Amygdala (tissue), 56 donors: ENCODE measurements around the gene LGALS13.
"Not testable (repeated sequence)": the region's sequence is repeated elsewhere in the genome, so short reads cannot be mapped to it uniquely, and the experiment has no call there.

Source experiments
- DNase-seq, 56 donors: peaks; one replicate each; lab custom pipeline; 2025; lab: John Stamatoyannopoulos, UW

LGALS13 gene

DNA sequence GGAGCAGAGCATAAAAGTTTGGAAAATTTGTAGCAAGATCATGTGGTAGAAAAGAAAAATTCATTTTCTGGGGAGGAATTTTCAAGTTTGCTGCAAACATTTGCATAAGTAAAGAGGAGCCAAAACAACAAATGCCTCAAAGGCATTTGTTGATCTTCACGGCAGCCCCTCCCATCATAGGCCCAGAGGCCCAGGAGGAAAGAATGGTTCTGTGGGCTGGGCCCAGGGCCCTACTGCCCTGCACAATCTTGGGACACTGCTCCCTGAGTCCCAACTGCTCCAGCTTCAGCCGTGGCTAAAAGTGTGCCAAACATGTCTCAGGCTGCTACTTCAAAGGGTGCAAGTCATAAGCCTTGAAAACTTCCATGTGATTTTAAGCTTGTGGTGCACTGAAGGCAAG, 11.3 kb downstream of the LGALS13 start:
- DNase-seq, result no peak

DNA sequence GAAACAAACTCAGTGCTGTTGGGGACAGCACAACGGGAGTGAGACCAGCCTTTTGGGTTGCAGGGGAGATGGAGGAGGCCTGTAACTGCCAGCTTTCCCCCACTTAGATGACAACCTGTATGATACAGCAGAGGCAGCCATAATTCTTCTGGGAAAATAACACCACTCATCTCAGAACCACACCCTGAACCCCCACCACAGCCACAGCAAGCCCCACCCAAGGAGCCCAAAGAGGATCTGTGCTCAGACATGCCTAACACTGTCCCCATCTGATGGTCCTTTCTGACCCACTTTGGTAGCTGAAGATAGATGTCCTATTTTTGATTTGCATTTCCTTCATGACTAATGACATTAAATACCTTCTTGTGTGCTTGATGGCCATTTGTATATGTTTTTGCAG, 15.4 kb downstream of the LGALS13 start:
- DNase-seq, result no peak

DNA sequence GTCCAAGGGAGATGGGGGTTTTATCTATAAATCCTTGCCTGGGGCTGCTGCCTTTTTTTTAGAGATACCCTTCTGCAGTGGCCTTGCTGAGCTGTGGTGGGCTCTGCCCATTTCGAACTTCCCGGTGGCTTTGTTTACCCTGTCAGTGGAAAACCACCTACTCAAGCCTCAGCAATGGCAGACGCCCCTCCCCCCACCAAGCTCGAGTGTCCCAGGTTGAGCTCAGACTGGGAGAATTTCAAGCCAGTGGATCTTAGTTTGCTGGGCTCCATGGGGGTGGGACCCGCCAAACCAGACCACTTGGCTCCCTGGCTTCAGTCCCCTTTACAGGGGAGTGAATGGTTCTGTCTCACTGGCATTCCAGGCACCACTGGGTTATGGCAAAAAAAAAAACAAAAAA, 21.6 kb downstream of the LGALS13 start:
- DNase-seq, result no peak

DNA sequence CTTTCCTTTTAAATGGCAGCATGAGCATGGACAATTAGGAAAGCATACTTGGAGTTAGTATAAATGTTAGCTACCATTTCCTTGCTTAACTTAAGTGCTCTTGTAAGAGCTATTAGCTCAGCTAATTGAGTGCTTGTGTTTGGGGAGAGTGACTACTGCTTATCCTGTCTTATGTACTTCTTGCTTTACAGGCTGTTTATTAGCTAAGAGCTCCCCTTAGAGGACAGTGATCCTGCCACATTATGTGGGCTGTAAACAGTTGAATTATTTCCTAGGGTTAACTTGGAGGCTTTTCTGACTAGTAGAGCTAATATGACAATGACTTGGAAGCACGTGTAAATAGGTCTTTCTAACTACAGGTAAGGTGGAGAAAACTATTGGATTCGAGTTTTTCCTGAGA, 25.3 kb downstream of the LGALS13 start:
- DNase-seq, result not testable (repeated sequence)

DNA sequence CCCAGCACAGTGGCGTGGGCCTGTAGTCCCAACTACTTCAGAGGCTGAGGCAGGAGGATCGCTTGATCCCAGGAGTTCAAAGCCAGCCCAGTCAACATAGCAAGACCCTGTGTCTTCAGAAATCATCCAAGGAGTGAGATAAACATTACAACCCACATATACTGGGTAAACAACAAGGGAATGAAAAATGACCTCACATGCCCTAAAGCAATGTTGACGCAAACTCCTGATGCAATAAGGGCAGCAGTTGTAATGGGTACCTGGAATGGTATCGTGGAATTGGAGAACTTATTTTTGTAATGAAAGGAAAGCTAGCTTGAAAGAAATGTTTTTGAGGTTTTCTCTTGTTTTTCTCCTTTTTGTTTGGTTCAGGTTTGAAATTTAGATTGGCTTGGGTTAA, 28.9 kb downstream of the LGALS13 start:
- DNase-seq, result no peak

DNA sequence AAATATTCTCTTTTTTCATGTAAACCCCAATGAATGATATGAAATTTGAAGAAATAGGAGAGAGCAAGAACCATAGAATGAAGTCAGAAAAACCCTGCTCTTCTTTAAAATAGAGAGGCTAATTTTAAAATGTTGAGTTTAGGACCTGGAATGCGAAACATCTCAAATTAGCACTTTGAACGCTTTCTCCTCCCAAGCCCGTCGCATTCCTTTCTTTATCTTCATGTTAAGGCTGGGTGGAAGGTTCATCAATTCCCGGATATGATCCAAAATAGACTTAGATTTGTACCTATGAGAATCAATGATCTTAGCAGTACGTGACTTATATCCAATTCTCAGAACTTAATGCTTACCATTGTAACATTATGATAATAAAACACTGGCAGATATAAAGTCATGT, 29.3 kb downstream of the LGALS13 start:
- no peak for DNase-seq

DNA sequence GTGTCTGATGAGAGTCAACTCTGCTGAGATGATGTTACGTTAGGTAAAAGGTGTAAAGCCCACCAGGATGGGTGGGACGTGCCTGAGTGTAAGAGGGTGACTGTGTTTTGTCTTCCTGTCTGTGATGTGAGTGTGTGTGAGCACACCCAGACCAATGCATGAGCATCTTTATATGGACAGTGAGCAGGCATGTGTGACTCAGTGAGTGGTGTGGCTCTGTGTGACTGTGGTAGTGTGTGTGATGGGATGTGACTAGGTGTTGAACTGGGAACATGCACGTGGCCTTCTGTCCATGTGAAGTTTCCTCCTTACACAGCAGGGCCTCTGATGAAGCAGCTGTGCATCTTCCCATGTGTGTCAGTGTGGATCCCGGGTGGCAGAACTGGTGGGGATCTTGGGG, 35.6 kb downstream of the LGALS13 start:
- DNase-seq, result no peak

DNA sequence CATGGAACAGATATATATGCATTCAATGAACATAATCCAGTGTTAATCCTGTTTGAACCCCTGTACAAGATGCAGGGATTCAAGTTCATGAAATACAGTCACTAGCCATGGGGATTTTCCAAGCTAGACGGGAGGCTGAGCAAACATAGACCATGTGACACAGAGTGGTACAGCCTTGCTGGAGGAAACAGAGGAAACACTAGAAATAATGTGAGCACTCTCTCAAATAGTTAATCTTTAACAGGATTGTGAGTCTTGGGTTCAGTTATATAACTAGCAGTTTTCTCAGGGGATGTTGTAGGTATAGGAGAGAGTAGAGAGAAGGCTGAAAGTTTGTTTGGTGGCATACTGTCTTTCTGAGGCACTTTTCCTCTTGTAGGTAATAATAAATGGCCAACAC, 39.4 kb downstream of the LGALS13 start:
- no peak for DNase-seq

DNA sequence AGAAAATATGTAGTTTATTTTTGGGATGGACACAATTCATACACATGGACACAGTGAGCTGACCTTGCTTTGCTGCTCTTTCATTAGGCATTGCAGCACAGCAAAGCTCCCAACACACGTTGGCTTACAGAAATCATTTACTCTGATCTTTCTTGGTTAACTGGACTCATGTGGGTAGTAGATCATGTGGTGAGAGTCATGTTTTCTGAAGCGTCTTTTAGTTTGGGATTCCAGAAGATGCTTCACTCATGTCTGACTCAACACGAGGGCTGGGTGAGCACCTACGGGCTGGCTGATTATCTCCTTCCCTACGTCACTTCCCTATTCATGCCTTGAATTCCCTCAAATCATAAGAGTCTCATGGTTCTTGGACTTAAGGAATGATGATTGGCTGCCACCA, 41.3 kb downstream of the LGALS13 start:
- DNase-seq, result no peak

DNA sequence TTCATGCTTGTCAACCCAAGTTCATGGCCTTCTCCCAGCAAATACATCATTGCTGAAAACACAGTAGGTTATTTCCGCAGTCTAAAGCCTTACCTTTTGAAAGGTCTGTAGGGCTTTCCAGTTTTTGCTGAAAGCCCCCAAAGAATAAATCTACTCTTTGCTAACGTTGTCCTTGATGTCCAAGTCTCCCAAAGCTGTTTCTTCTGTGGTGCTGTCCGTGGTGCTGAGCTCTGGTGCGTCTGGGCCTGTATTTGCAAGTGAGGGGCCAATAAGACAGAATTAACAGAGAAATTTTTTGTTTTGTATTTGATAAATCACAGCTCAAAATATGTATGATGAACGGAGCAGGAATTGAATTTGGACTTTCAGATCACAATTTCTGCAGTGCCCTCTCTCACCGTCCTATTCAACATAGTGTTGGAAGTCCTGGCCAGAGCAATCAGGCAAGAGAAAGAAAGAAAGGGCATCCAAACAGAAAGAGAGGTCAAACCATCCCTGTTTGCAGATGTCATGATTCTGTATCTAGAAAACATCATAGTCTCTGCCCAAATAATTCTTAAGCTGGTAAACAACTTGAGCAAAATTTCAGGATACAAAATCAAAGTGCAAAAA, 43.6 kb downstream of the LGALS13 start:
- no peak for DNase-seq

DNA sequence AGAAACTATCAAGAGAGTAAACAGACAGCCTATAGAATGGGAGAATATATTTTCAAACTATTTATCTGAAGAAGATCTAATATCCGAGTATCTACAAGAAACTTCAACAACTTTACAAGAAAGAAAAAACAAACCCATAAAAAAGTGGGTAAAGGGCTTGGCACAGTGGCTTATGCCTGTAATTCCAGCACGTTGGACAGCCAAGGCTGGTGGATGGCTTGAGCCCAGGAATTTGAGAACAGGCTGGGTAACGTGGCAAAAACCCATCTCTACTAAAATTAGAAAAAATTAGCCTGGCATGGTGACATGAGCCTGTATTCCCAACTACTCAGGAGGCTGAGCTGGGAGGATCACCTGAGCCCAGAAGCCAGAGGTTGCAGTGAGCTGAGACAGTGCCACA, 45.6 kb downstream of the LGALS13 start:
- DNase-seq, result no peak

DNA sequence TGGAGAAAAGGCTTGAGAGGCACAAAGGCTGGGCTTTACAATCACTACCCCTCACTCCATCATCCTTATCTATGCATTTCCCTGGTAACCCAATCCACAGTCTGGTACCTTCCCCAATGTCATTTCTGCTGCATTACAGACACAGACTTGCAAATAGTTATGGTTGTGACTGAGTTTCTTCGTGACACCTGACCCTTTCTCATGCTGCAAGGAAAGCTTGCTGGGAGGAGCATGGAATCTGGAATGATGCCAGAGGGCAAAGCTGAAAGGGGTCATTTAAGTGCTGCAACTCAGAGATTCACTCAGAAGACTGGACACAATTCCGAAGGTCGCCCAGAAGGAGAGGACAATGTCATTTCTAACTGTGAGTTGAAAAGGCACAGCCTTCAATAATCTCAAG, 53.3 kb downstream of the LGALS13 start, which contains the start of gene LGALS16:
Gene LGALS16, plus strand, starts transcription at position 301 of the 400 bp plus-strand sequence. Its CDS starts 49 bp downstream, at position 350.
- DNase-seq, result no peak
